PC-9 (cell line): ENCODE data around the gene HTRA3. TPM values are rescaled to one million over a fixed set of nuclear protein-coding genes. Genes with fewer than 3 reads are reported as not detected.

ENCODE experiments used
- BruUV-seq: library from RNA; stranded (reverse); fragments of 400-500 nt; replicated peaks from 2 replicates; lab custom pipeline; 2021; lab: Mats Ljungman, UMichigan
- CTCF ChIA-PET: fragments of 300-600 bp; sonication (Branson Sonifier 250); formaldehyde crosslinking; loops from one replicate; lab custom pipeline; 2022; ENCODE audit warnings: antibody characterized with exemption; lab: Charles Lee
- POLR2A ChIA-PET: fragments of 300-600 bp; sonication (Branson Sonifier 250); formaldehyde crosslinking; loops from one replicate; lab custom pipeline; 2022; ENCODE audit warnings: antibody characterized with exemption; ENCODE audit not compliant: unreplicated experiment; lab: Charles Lee
- DNase-seq, 2 experiments: peaks; one replicate each; pipeline versions ENCODE4 v3.0.0 to v3.0.0-alpha.2; 2015 to 2022; ENCODE audit warnings: mixed read lengths in 1 of 2
- H2AFZ ChIP-seq: fragments of 200-600 bp; sonication (generic); 2 replicates; pipeline ENCODE4 v1.8.1; 2017; ENCODE audit warnings: antibody characterized with exemption
- H3F3A ChIP-seq: fragments of 200-600 bp; sonication (generic); 2 replicates; pipeline ENCODE4 v1.8.1; 2017; ENCODE audit warnings: antibody characterized with exemption, mild to moderate bottlenecking, low read depth; ENCODE audit not compliant: insufficient read depth
- H3K27ac ChIP-seq: fragments of 200-600 bp; sonication (generic); 2 replicates; pipeline ENCODE4 v1.6.1; 2016; ENCODE audit warnings: mixed run types
- H3K27me3 ChIP-seq: fragments of 200-600 bp; sonication (generic); 2 replicates; pipeline ENCODE4 v1.6.1; 2016; ENCODE audit warnings: low read depth, mixed run types; ENCODE audit not compliant: insufficient read depth
- H3K36me3 ChIP-seq: fragments of 200-600 bp; sonication (generic); 2 replicates; pipeline ENCODE4 v1.6.1; 2016; ENCODE audit warnings: low read depth, mixed run types
- H3K4me1 ChIP-seq: fragments of 200-600 bp; sonication (generic); replicated peaks from 2 replicates; pipeline ENCODE4 v1.6.1; 2016; ENCODE audit warnings: mixed run types; ENCODE audit not compliant: insufficient read depth
- H3K4me2 ChIP-seq: fragments of 200-600 bp; sonication (generic); 2 replicates; pipeline ENCODE4 v1.6.1; 2017; ENCODE audit warnings: mixed run types
- H3K4me3 ChIP-seq: fragments of 200-600 bp; sonication (generic); 2 replicates; pipeline ENCODE4 v1.6.1; 2016; ENCODE audit warnings: mixed run types
- H3K79me2 ChIP-seq: fragments of 200-600 bp; sonication (generic); 2 replicates; pipeline ENCODE4 v1.6.1; 2017; ENCODE audit warnings: low read depth, mixed run types
- H3K9me2 ChIP-seq: fragments of 200-600 bp; sonication (generic); 2 replicates; pipeline ENCODE4 v1.8.1; 2017; ENCODE audit warnings: mild to moderate bottlenecking; ENCODE audit not compliant: insufficient read depth
- H3K9me3 ChIP-seq: fragments of 200-600 bp; sonication (generic); 2 replicates; pipeline ENCODE4 v1.8.1; 2016; ENCODE audit warnings: low read depth; ENCODE audit not compliant: insufficient read depth
- H4K20me1 ChIP-seq: fragments of 200-600 bp; sonication (generic); 2 replicates; pipeline ENCODE4 v1.8.1; 2017; ENCODE audit not compliant: insufficient read depth
- EZH2 ChIP-seq: fragments of 200-600 bp; sonication (generic); IDR thresholded peaks from 2 replicates; pipeline ENCODE4 v1.8.0; 2017; ENCODE audit warnings: antibody characterized with exemption, low read depth
- intact Hi-C: fragments of 100-400 bp; cut with micrococcal nuclease; formaldehyde crosslinking; loops from one replicate; pipeline ENCODE4 v1.10.0; 2022; ENCODE audit not compliant: unreplicated experiment
- total RNA-seq: library from RNA; stranded (reverse); gene quantifications from 2 replicates; pipeline ENCODE4 v1.2.3, GENCODE V29; 2021
- TF ChIP-seq, protein P1 (sequence below): fragments of 200-600 bp; sonication (generic); conservative IDR thresholded peaks from 2 replicates; pipeline ENCODE4 v1.6.1; 2017; ENCODE audit warnings: mixed run types, antibody characterized with exemption, mild to moderate bottlenecking, moderate library complexity

HTRA3 gene
- total RNA-seq, 1 experiment from 2014 or later: 14.1 TPM

- BruUV-seq: no TSS peak
- no peak for TF ChIP-seq EZH2
- TF ChIP-seq, protein P1, sequence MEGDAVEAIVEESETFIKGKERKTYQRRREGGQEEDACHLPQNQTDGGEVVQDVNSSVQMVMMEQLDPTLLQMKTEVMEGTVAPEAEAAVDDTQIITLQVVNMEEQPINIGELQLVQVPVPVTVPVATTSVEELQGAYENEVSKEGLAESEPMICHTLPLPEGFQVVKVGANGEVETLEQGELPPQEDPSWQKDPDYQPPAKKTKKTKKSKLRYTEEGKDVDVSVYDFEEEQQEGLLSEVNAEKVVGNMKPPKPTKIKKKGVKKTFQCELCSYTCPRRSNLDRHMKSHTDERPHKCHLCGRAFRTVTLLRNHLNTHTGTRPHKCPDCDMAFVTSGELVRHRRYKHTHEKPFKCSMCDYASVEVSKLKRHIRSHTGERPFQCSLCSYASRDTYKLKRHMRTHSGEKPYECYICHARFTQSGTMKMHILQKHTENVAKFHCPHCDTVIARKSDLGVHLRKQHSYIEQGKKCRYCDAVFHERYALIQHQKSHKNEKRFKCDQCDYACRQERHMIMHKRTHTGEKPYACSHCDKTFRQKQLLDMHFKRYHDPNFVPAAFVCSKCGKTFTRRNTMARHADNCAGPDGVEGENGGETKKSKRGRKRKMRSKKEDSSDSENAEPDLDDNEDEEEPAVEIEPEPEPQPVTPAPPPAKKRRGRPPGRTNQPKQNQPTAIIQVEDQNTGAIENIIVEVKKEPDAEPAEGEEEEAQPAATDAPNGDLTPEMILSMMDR: no peak
- Histone ChIP-seq H3K4me1 (peaks cover 24% of the 10 kb centered on the region), H3K27me3 (no peaks in the 10 kb centered on the region), H3K79me2 (no peaks in the 10 kb centered on the region), H3K9me3 (no peaks in the 10 kb centered on the region), H2AFZ (no peak overlapping the region), H3K4me2 (0 out of 2 replicates have a peak overlapping the region, but pooled peaks have one; percentile 58), H3F3A (0 out of 2 replicates have a peak, but pooled peaks cover 4% of the 10 kb centered on the region), H3K36me3 (no peaks in the 10 kb centered on the region), H3K4me3 (no peak overlapping the region), H4K20me1 (no peaks in the 10 kb centered on the region), H3K27ac (no peak overlapping the region), H3K9me2 (no peaks in the 10 kb centered on the region)
- intact Hi-C loops: loop anchor here (1.0 to 5.0 kb wide), 3 partner anchors 37 to 76 kb away; partner anchors contain the start of gene HTRA3
- no peak for DNase-seq
- POLR2A ChIA-PET: no interaction called here
- CTCF ChIA-PET: no interaction called here
Measured at GRCh38 chr4:8316911-8317351, 47.4 kb downstream of the HTRA3 start.

GRCh38 chr4:8317474-8317873, 47.9 kb downstream of the HTRA3 start:
- Histone ChIP-seq H3K4me2 (no peak overlapping the region), H3K4me3 (no peak overlapping the region), H3K36me3 (no peaks in the 10 kb centered on the region), H3K4me1 (peaks cover 24% of the 10 kb centered on the region), H3K27ac (no peak overlapping the region), H2AFZ (no peak overlapping the region), H3K27me3 (no peaks in the 10 kb centered on the region), H3K79me2 (no peaks in the 10 kb centered on the region), H3K9me2 (no peaks in the 10 kb centered on the region), H3F3A (0 out of 2 replicates have a peak, but pooled peaks cover 4% of the 10 kb centered on the region), H3K9me3 (no peaks in the 10 kb centered on the region), H4K20me1 (no peaks in the 10 kb centered on the region)
- BruUV-seq: no TSS peak
- intact Hi-C loops: loop anchor here (2.0 to 5.0 kb wide), 2 partner anchors 50 to 75 kb away; partner anchors contain the start of gene HTRA3
- ChIA-PET CTCF (no interaction called here), POLR2A (no interaction called here)
- TF ChIP-seq EZH2: no peak
- TF ChIP-seq, protein P1: no peak
- DNase-seq: no peak

DNA sequence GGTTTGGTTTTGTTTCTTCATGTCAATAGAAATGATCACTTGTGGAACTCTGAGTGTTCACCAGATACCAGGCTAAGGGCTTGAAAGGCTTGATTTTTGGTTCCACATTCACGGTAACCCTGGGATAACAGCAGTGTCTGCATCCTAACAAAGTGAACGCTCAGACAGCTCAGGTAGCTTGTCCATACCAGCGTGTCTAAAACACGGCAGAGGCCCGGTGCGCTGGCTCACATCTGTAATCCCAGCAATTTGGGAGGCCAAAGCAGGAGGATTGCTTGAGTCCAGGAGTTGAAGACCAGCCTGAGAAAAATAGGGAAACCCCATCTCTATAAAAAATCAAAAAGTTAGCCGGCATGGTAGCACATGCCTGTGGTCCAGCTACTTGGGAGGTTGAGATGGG, 49.0 kb downstream of the HTRA3 start:
- no TSS peak for BruUV-seq
- Histone ChIP-seq H3K27ac (no peak overlapping the region), H3K9me3 (no peaks in the 10 kb centered on the region), H2AFZ (no peak overlapping the region), H3K4me3 (no peak overlapping the region), H3K9me2 (no peaks in the 10 kb centered on the region), H4K20me1 (no peaks in the 10 kb centered on the region), H3K27me3 (no peaks in the 10 kb centered on the region), H3K36me3 (no peaks in the 10 kb centered on the region), H3F3A (0 out of 2 replicates have a peak, but pooled peaks cover 4% of the 10 kb centered on the region), H3K79me2 (no peaks in the 10 kb centered on the region), H3K4me1 (peaks cover 24% of the 10 kb centered on the region), H3K4me2 (no peak overlapping the region)
- no peak for DNase-seq
- TF ChIP-seq, protein P1: no peak
- TF ChIP-seq EZH2: no peak
- ChIA-PET POLR2A (no interaction called here), CTCF (no interaction called here)
- intact Hi-C loops: loop anchor here (5.0 kb wide), 1 partner anchor 51 kb away; the partner anchor contains the start of gene HTRA3
